AG04449 (cell line): ENCODE data around the gene BRIP1.

ENCODE experiments used
- CTCF ChIA-PET: fragments of 350-600 bp; formaldehyde crosslinking; extraction: SDS; loops from one replicate; lab custom pipeline; 2021; ENCODE audit warnings: antibody characterized with exemption; lab: Yijun Ruan, JAX
- POLR2A ChIA-PET: fragments of 400-600, 350-600 bp; formaldehyde crosslinking; extraction: SDS; loops from one replicate; lab custom pipeline; 2020; ENCODE audit warnings: antibody characterized with exemption, inconsistent platforms; lab: Yijun Ruan, JAX
- DNase-seq: peaks from one replicate; pipeline ENCODE4 v3.0.0-alpha.2; 2010; ENCODE audit warnings: low read depth, low spot score
- H3K4me3 ChIP-seq: 2 replicates; pipeline ENCODE4 v1.5.1; 2011; ENCODE audit warnings: low read depth, mild to moderate bottlenecking, control low read depth, low read length
- TF ChIP-seq, protein P1 (sequence below): IDR thresholded peaks from one replicate; pipeline ENCODE4 v1.5.1; 2011; ENCODE audit warnings: mild to moderate bottlenecking, moderate library complexity, low read length, control low read depth, inconsistent platforms; ENCODE audit not compliant: insufficient read depth; ENCODE audit errors: missing control alignments

Gene BRIP1

DNA sequence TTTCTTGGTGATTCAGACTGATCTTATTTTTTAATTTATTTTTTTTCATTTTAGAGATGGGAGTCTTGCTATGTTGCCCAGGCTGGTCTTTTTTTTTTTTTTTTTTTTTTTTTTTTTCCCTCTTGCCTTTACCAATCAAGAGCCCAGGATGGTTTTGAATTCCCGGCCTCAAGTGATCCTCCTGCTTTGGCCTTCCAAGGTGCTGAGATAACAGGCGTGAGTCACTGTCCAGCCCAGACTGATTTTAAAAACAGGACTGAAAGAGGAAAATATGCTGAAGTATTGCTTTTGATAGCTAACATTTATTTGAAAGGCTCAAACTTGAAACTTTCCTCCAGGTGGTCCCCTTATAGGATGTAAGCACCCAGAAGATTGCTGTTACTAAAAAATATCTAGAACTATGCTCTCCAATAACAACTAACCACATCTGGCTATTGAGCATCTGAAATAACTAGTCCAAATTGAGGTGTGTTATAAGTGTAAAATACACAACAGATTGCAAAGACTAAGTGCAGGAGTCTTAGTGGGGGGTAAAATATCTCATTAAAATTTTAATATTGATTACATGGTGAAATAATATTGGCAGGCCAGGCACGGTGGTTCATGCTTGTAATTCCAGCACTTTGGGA lies 15.8 kb upstream of the BRIP1 start:
- ChIA-PET POLR2A (no interaction called here), CTCF (interaction anchor here (0.5 to 0.6 kb wide), 2 partner anchors 243 kb away, joined by 3 read pairs; no protein-coding TSS in a partner anchor)
- no peak for DNase-seq

DNA sequence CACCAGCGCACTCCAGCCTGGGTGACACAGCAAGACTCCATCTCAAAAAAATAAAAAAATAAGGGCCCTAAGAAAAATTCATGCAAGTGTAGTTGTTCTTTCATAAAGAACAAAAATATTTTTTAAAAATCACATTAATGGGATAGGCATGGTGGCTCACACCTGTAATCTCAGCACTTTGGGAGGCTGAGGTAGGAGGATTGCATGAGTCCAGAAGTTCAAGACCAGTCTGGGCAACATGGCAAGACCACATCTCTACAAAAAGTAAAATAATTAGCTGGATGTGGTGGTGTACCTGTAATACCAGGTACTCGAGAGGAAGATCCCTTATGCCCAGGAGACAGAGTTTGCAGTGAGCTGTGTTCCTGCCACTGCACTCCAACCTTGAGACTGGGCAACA lies 15.2 kb upstream of the BRIP1 start:
- no peak overlapping the region for H3K4me3 ChIP-seq
- ChIA-PET POLR2A (no interaction called here), CTCF (no interaction called here)
- no peak for DNase-seq
- TF ChIP-seq, protein P1, sequence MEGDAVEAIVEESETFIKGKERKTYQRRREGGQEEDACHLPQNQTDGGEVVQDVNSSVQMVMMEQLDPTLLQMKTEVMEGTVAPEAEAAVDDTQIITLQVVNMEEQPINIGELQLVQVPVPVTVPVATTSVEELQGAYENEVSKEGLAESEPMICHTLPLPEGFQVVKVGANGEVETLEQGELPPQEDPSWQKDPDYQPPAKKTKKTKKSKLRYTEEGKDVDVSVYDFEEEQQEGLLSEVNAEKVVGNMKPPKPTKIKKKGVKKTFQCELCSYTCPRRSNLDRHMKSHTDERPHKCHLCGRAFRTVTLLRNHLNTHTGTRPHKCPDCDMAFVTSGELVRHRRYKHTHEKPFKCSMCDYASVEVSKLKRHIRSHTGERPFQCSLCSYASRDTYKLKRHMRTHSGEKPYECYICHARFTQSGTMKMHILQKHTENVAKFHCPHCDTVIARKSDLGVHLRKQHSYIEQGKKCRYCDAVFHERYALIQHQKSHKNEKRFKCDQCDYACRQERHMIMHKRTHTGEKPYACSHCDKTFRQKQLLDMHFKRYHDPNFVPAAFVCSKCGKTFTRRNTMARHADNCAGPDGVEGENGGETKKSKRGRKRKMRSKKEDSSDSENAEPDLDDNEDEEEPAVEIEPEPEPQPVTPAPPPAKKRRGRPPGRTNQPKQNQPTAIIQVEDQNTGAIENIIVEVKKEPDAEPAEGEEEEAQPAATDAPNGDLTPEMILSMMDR: no peak

More for the DNA sequence above, 15.8 kb upstream of the BRIP1 start:
- no peak overlapping the region for H3K4me3 ChIP-seq
- TF ChIP-seq, protein P1: no peak

DNA sequence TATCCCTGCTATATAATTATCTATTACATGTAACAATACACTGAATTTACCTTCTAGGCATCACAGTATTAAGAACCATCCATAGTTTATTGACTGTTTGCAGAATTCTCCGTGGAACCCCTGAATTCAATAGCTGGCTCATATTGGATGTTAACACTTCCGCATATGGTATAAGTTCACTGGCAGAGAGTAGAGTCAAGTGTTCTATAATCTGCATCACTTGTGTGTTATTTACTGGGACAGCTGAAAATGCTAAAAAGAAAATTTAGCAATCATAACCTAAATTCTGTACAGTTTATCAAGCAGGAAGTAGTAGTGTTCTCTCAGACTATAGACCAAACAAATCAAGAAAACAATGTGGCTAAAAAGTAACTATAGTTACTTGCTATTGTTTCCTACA lies 14.5 kb upstream of the BRIP1 start:
- POLR2A ChIA-PET: no interaction called here
- TF ChIP-seq, protein P1: no peak

DNA sequence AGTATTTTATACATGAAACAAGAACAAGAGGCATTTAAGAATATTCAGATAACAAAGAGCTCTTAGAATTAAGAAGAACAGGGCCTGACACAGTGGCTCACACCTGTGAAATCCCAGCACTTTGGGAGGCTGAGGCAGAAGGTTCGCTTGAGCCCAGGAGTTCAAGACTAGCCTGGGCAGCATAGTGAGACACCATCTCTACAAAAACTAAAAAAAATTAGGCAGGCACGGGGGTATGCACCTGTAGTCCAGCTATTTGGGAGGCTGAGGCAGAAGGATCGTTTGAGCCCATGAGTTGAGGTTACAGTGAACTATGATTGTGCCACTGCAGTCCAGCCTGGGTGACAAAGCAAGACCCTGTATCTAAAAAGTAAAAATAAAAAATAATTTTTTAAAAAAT lies 12.5 kb upstream of the BRIP1 start:
- no peak overlapping the region for H3K4me3 ChIP-seq
- CTCF ChIA-PET: interaction anchor here (1.7 kb wide), 1 partner anchor 9 kb away, joined by 3 read pairs; no protein-coding TSS in a partner anchor
- DNase-seq: no peak
- TF ChIP-seq, protein P1: no peak
- POLR2A ChIA-PET: no interaction called here

More for the DNA sequence above, 14.5 kb upstream of the BRIP1 start:
- no peak for DNase-seq
- no peak overlapping the region for H3K4me3 ChIP-seq
- CTCF ChIA-PET: no interaction called here

DNA sequence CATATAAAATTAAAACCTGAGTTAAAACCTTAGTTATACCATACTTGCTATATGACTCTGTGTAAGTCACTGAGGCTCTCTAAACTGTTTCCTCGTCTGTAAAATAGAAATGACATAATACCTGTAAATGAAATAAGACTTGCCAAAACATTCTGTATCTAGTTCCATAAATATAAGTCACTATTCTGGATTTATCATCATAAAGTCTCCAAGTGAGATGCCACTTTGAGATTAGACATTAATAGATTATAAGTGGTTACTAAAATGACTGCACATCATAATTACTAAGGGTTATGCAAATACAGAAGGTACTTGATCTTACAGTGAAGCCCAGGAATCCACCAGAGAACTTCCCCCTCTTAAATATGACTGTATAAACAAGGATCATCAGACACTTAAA lies 12.0 kb upstream of the BRIP1 start:
- no peak overlapping the region for H3K4me3 ChIP-seq
- POLR2A ChIA-PET: no interaction called here
- DNase-seq: no peak
- TF ChIP-seq, protein P1: no peak
- CTCF ChIA-PET: interaction anchor here (1.7 kb wide), 1 partner anchor 9 kb away, joined by 3 read pairs; no protein-coding TSS in a partner anchor

DNA sequence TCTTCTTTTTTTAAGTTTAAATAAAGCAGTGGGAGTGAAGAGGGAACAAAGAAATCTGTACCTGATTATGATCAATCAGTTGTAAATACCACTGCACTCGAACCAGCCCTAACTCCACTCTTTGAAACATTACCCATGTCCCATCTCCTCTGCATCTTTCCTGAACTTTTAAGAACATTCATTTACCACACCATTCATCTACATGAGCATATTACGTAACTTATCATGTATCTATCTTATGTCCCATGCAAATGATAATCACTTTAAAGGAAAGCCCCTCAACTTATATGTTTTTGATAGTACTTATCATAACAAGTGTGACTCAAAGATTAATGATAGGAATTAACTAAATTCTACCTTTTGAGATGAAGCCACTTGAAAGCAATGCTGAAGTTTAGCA lies 10.7 kb upstream of the BRIP1 start:
- ChIA-PET POLR2A (no interaction called here), CTCF (interaction anchor here (1.6 to 1.7 kb wide), 2 partner anchors 11 to 38 kb away, joined by 3 to 5 read pairs; no protein-coding TSS in a partner anchor)
- no peak for DNase-seq
- no peak overlapping the region for H3K4me3 ChIP-seq
- TF ChIP-seq, protein P1: no peak
